Tibial nerve (tissue), 4 donors: Measurements from ENCODE around the gene RIMS4. TPM values are rescaled to one million over a fixed set of nuclear protein-coding genes. Genes with fewer than 3 reads are reported as not detected.

Source experiments
- DNase-seq, 2 donors: peaks; one replicate each; pipeline ENCODE4 v3.0.0-alpha.2; 2019; ENCODE audit warnings: low spot score in 2 of 2
- H3K27ac ChIP-seq, 4 donors: fragments of 200-600 bp; sonication (generic) in 3 of 4; one replicate each; pipeline ENCODE4 v1.5.1; 2017 to 2019; ENCODE audit warnings: mild to moderate bottlenecking in 1 of 4
- H3K27me3 ChIP-seq, 2 donors: fragments of 200-600 bp; sonication (generic) in 1 of 2; one replicate each; pipeline versions ENCODE4 v1.5.1 to v1.6.0; 2017 to 2019
- H3K36me3 ChIP-seq, 3 donors: fragments of 200-600 bp; sonication (generic); one replicate each; pipeline ENCODE4 v1.5.1; 2018 to 2019
- H3K4me1 ChIP-seq, 4 donors: fragments of 200-600 bp; sonication (generic) in 3 of 4; one replicate each; pipeline ENCODE4 v1.5.1; 2017 to 2019
- H3K4me3 ChIP-seq, 4 donors: fragments of 200-600 bp; sonication (generic) in 3 of 4; one replicate each; pipeline ENCODE4 v1.5.1; 2017 to 2019; ENCODE audit warnings: mild to moderate bottlenecking in 1 of 4, moderate library complexity in 1 of 4
- H3K9me3 ChIP-seq, 4 donors: fragments of 200-600 bp; sonication (generic) in 3 of 4; one replicate each; pipeline ENCODE4 v1.5.1; 2017 to 2019
- CTCF ChIP-seq, 5 experiments: fragments of 200-600 bp in 3 of 5; fragments of 450-650 bp in 2 of 5; sonication (generic) in 3 of 5; IDR thresholded peaks; one replicate each; pipeline ENCODE4 v1.5.1; 2016 to 2019; ENCODE audit warnings: antibody characterized with exemption in 5 of 5, mild to moderate bottlenecking in 3 of 5, moderate library complexity in 2 of 5
- EP300 ChIP-seq, 2 donors: sonication (generic); formaldehyde crosslinking; IDR thresholded peaks; one replicate each; pipeline ENCODE4 v1.6.1; 2017; ENCODE audit warnings: antibody characterized with exemption in 2 of 2, mild to moderate bottlenecking in 1 of 2
- POLR2A ChIP-seq, 2 donors: fragments of 450-650 bp; IDR thresholded peaks; one replicate each; pipeline ENCODE4 v1.6.1; 2017; ENCODE audit warnings: antibody characterized with exemption in 2 of 2, mild to moderate bottlenecking in 2 of 2, moderate library complexity in 2 of 2
- WGBS, 2 donors: methylation state at CpG; one replicate each; pipeline ENCODE4 v1.1.5; 2018; 5-methylcytosine and 5-hydroxymethylcytosine counted together
- total RNA-seq, 4 donors: library from RNA; depleted of rRNA; stranded (reverse); fragments of >200 nt; gene quantifications; one replicate each; pipeline ENCODE4 v1.1.0, GENCODE V29; 2016

Gene RIMS4
- total RNA-seq, 4 donors from 2014 or later, result 0.21 to 4.7 (median 1.7) TPM

DNA sequence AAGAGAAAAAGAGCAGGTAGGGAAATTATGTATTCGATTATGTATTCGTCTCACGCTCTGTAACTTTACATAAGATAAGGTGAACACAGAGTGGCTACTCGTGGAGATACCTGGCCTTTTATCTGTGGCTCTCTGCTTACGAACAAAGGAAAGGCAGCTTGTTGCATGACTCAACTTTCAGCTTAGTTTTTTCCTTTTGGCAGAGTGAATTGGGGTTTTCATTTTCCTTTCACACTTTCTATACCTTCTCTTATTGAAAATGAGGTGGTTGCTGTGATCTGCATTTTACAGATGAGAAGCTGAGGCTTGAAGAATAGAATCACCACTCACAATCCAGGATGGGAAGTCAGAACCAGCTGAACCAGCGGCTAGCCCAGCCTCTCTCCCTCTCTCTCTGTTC lies 78.0 kb downstream of the RIMS4 start:
- H3K9me3 ChIP-seq, result no peaks in the 10 kb centered on the region
- no peak overlapping the region for H3K27ac ChIP-seq
- DNase-seq, result no peak
- H3K4me3 ChIP-seq, result no peak overlapping the region
- peaks cover 0 to 32% (median 10%) of the 10 kb centered on the region in 4 donors for H3K4me1 ChIP-seq
- no peaks in the 10 kb centered on the region for H3K36me3 ChIP-seq
- WGBS, 2 donors, result 76 to 77% methylated on average over 6 of the region's 6 CpGs
- no peaks in the 10 kb centered on the region for H3K27me3 ChIP-seq
- TF ChIP-seq CTCF (IDR thresholded peaks at IDR 0.05) (no peak), EP300 (IDR thresholded peaks at IDR 0.05) (no peak), POLR2A (IDR thresholded peaks at IDR 0.05) (no peak)

- Histone ChIP-seq H3K27me3 (no peaks in the 10 kb centered on the region), H3K27ac (peak overlapping the region in 1 of 4 donors; percentile 26), H3K4me1 (peaks cover 0 to 32% (median 10%) of the 10 kb centered on the region in 4 donors), H3K36me3 (no peaks in the 10 kb centered on the region), H3K4me3 (no peak overlapping the region), H3K9me3 (no peaks in the 10 kb centered on the region)
- no peak for DNase-seq
- no peak for TF ChIP-seq CTCF (IDR thresholded peaks at IDR 0.05)
- TF ChIP-seq EP300 (IDR thresholded peaks at IDR 0.05), result no peak
- no peak for TF ChIP-seq POLR2A (IDR thresholded peaks at IDR 0.05)
- 76 to 82% methylated on average over 7 to 8 of the region's 8 CpGs for WGBS, 2 donors
Observed at GRCh38 chr20:44731657-44732056, 78.7 kb downstream of the RIMS4 start.

- H3K36me3 ChIP-seq, result no peaks in the 10 kb centered on the region
- no peak overlapping the region for H3K27ac ChIP-seq
- no peaks in the 10 kb centered on the region for H3K27me3 ChIP-seq
- WGBS, 2 donors, result 58 to 65% methylated on average over 2 of the region's 2 CpGs
- TF ChIP-seq EP300 (IDR thresholded peaks at IDR 0.05) (peak in 1 of 2 donors; percentile 8), CTCF (IDR thresholded peaks at IDR 0.05) (no peak), POLR2A (IDR thresholded peaks at IDR 0.05) (no peak)
- no peak overlapping the region for H3K4me3 ChIP-seq
- H3K4me1 ChIP-seq, result peaks cover 0 to 32% (median 10%) of the 10 kb centered on the region in 4 donors
- H3K9me3 ChIP-seq, result no peaks in the 10 kb centered on the region
- DNase-seq, result no peak
Observed at GRCh38 chr20:44730441-44730840, 79.9 kb downstream of the RIMS4 start.

DNA sequence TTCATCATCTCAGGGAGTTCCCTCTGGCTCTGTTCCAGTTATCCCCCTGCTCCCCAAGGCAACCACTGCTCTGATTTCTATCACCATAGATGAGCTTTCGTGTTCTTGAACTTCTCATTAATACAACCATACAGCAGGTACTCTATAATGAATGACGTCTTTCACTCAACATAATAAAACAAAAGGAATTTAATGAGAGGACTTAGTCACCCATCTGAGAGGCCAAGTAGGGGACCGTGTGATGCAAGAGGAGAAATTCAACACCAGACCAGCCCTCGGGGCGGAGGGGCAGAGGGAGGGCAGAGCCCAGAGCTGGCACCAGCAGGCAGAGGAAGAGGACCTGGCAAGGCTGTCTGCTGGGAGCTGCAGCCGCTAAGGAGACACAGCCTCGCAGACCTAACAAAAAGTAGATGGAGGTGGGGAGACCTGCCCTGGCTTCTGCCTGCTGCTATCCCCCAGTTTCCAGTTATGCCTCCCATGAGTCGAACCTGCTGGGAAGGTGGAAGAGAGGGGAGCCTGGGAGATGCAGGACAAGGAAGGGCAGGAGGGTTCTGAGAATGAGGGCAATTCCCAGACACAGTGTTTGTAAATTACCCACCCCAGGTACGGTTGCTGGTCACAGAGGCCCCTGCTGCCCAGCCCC lies 81.4 kb downstream of the RIMS4 start:
- peak in 1 of 2 donors; percentile 46 for DNase-seq
- H3K27ac ChIP-seq, result peak overlapping the region in 3 of 4 donors; percentile 45 to 70 (median 49)
- peaks cover 0 to 32% (median 10%) of the 10 kb centered on the region in 4 donors for H3K4me1 ChIP-seq
- H3K36me3 ChIP-seq, result no peaks in the 10 kb centered on the region
- 21 to 28% methylated on average over 9 of the region's 9 CpGs for WGBS, 2 donors
- TF ChIP-seq POLR2A (IDR thresholded peaks at IDR 0.05) (no peak), CTCF (IDR thresholded peaks at IDR 0.05) (no peak), EP300 (IDR thresholded peaks at IDR 0.05) (peak in 1 of 2 donors; percentile 81)
- no peaks in the 10 kb centered on the region for H3K9me3 ChIP-seq
- H3K4me3 ChIP-seq, result no peak overlapping the region
- H3K27me3 ChIP-seq, result no peaks in the 10 kb centered on the region

- peaks cover 0 to 24% (median 9%) of the 10 kb centered on the region in 4 donors for H3K4me1 ChIP-seq
Observed at GRCh38 chr20:44727651-44728050, 82.7 kb downstream of the RIMS4 start.

More at GRCh38 chr20:44727651-44728050, 82.7 kb downstream of the RIMS4 start:
- Histone ChIP-seq H3K27me3 (no peaks in the 10 kb centered on the region), H3K27ac (peak overlapping the region in 1 of 4 donors; percentile 24), H3K4me3 (no peak overlapping the region), H3K9me3 (no peaks in the 10 kb centered on the region), H3K36me3 (no peaks in the 10 kb centered on the region)
- TF ChIP-seq EP300 (IDR thresholded peaks at IDR 0.05) (no peak), POLR2A (IDR thresholded peaks at IDR 0.05) (no peak), CTCF (IDR thresholded peaks at IDR 0.05) (no peak)
- WGBS, 2 donors, result 82 to 91% methylated on average over 2 of the region's 2 CpGs
- no peak for DNase-seq
